OCI-LY3 (cell line): ENCODE measurements around the gene AKT3.

Experiments used
- H2AFZ ChIP-seq: fragments of 200-600, 300-600 bp; shearing (Covaris generic); 2 replicates; pipeline ENCODE4 v1.6.0; 2014; ENCODE audit warnings: antibody characterized with exemption, low read depth, low read length
- H3K27ac ChIP-seq: fragments of 200-600, 300-600 bp; sonication (generic); 2 replicates; pipeline ENCODE4 v1.5.1; 2014; ENCODE audit warnings: mild to moderate bottlenecking, low read length, moderate library complexity, mixed read lengths
- H3K27me3 ChIP-seq: fragments of 200-600, 300-600 bp; sonication (generic); 2 replicates; pipeline ENCODE4 v1.6.1; 2014; ENCODE audit warnings: low read depth, low read length, mixed read lengths
- H3K36me3 ChIP-seq: fragments of 200-600, 300-600 bp; sonication (generic); replicated peaks from 2 replicates; pipeline ENCODE3; 2014; ENCODE audit warnings: low read depth, low read length, mixed read lengths
- H3K4me1 ChIP-seq: fragments of 300-600, 200-600 bp; sonication (generic); 2 replicates; pipeline ENCODE4 v1.6.1; 2014; ENCODE audit warnings: low read length, mixed read lengths
- H3K4me2 ChIP-seq: fragments of 200-600, 300-600 bp; sonication (generic); 2 replicates; pipeline ENCODE4 v1.6.1; 2014; ENCODE audit warnings: low read length, mixed read lengths
- H3K4me3 ChIP-seq: fragments of 300-600, 200-600 bp; sonication (generic); 2 replicates; pipeline ENCODE4 v1.5.1; 2014; ENCODE audit warnings: antibody characterized with exemption, mild to moderate bottlenecking, low read length, moderate library complexity
- H3K79me2 ChIP-seq: fragments of 300-600, 200-600 bp; shearing (Covaris generic); 2 replicates; pipeline ENCODE4 v1.6.1; 2014; ENCODE audit warnings: mild to moderate bottlenecking, low read length, mixed read lengths
- H3K9ac ChIP-seq: fragments of 300-600, 200-600 bp; shearing (Covaris generic); 2 replicates; pipeline ENCODE4 v1.6.0; 2014; ENCODE audit warnings: mild to moderate bottlenecking, low read length, moderate library complexity
- H3K9me3 ChIP-seq: fragments of 200-600, 300-600 bp; shearing (Covaris generic); 2 replicates; pipeline ENCODE4 v1.6.1; 2014; ENCODE audit warnings: low read length, mixed read lengths; ENCODE audit not compliant: insufficient read depth
- H4K20me1 ChIP-seq: fragments of 200-600, 300-600 bp; sonication (generic); 2 replicates; pipeline ENCODE4 v1.6.1; 2016; ENCODE audit warnings: low read length, mixed read lengths; ENCODE audit not compliant: insufficient read depth
- EZH2phosphoT487 ChIP-seq: fragments of 200-600 bp; shearing (Covaris generic); IDR thresholded peaks from 2 replicates; pipeline ENCODE4 v1.6.1; 2018; ENCODE audit warnings: antibody characterized with exemption, mixed run types, low read depth
- TF ChIP-seq, protein P1 (sequence below): fragments of 200-600, 300-600 bp; sonication (generic); IDR thresholded peaks from 2 replicates; pipeline ENCODE4 v1.5.1; 2014; ENCODE audit warnings: antibody characterized with exemption, low read length, low read depth

Gene AKT3

DNA sequence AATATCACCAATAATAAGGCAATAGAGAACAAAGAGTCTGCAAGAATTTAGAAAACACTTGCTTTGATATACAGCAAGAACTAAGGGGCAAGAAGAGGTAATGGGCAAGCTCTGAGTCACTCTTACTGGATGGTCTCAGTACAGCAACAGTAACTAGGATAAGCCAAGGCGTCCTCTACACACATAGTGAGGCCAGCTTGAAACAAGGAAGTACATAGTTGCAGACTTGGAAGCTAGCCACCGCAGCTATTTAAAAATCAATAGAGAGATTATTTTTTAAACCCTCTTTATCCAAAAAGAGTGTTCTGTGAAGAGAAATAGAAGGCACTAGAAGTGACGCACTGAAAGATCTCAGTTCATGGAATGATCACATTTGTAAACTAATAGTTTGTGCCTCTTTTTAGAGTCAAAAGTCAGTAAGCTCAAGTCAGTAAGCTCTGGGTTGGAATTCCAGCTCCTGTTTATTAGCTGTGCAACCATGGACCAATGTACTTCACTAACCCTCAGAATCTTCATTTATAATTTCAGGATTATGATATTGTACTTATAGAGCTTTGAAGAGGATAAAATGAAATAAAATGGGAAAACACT lies 118.6 kb downstream of the AKT3 start:
- no peak overlapping the region for H3K27ac ChIP-seq
- H3K4me1 ChIP-seq = peaks cover 25% of the 10 kb centered on the region
- H3K4me3 ChIP-seq = no peak overlapping the region
- no peaks in the 10 kb centered on the region for H3K27me3 ChIP-seq
- TF ChIP-seq EZH2phosphoT487 = no peak
- TF ChIP-seq, protein P1, sequence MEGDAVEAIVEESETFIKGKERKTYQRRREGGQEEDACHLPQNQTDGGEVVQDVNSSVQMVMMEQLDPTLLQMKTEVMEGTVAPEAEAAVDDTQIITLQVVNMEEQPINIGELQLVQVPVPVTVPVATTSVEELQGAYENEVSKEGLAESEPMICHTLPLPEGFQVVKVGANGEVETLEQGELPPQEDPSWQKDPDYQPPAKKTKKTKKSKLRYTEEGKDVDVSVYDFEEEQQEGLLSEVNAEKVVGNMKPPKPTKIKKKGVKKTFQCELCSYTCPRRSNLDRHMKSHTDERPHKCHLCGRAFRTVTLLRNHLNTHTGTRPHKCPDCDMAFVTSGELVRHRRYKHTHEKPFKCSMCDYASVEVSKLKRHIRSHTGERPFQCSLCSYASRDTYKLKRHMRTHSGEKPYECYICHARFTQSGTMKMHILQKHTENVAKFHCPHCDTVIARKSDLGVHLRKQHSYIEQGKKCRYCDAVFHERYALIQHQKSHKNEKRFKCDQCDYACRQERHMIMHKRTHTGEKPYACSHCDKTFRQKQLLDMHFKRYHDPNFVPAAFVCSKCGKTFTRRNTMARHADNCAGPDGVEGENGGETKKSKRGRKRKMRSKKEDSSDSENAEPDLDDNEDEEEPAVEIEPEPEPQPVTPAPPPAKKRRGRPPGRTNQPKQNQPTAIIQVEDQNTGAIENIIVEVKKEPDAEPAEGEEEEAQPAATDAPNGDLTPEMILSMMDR = no peak
- no peak overlapping the region for H3K9ac ChIP-seq
- H2AFZ ChIP-seq = no peak overlapping the region
- H3K36me3 ChIP-seq = peaks cover 6% of the 10 kb centered on the region
- H3K79me2 ChIP-seq = peaks cover 6% of the 10 kb centered on the region; the same call in 1 of the 2 replicates
- peaks cover 20% of the 10 kb centered on the region for H4K20me1 ChIP-seq
- H3K9me3 ChIP-seq = no peaks in the 10 kb centered on the region
- H3K4me2 ChIP-seq = no peak overlapping the region

DNA sequence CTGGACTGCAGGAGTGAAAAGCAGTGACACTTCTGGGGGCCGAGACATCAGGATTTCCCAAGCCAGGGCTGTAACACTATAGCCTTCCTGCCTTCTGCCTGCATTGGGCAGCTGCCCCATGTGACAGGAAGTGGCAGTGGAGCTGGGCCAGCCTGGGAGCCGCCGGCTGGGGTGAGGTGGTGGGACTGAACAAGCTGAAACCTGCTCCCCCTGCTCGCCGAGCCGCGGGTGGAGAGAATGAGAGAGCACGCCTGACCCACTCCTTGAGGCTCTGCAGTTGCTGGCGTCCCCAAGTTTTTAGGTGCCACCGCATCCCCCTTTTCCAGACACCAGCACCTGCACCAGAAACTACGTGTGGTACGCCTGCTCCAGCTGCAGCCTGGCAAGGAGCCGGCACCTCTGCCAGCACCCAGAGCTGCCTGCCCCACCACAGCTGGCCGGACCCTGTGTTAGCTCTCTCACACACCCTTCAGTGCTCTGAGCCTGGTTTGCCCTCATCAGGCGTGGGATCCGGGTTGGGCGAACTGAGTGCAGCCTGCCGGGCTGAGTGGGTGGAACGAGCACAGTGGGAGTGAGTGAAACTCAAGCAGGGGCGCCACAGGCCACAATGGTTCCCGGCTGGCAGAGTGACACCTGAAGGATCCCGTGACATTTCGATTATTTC lies 119.4 kb downstream of the AKT3 start:
- Histone ChIP-seq H4K20me1 (peaks cover 20% of the 10 kb centered on the region), H3K9ac (no peak overlapping the region), H3K4me2 (no peak overlapping the region), H2AFZ (no peak overlapping the region), H3K36me3 (peaks cover 6% of the 10 kb centered on the region), H3K79me2 (peaks cover 6% of the 10 kb centered on the region; the same call in 1 of the 2 replicates), H3K27ac (no peak overlapping the region), H3K4me3 (no peak overlapping the region), H3K27me3 (no peaks in the 10 kb centered on the region), H3K9me3 (no peaks in the 10 kb centered on the region), H3K4me1 (peaks cover 25% of the 10 kb centered on the region)
- TF ChIP-seq EZH2phosphoT487 = no peak
- TF ChIP-seq, protein P1 = no peak

- H3K4me3 ChIP-seq = no peak overlapping the region
- peaks cover 6% of the 10 kb centered on the region; the same call in 1 of the 2 replicates for H3K79me2 ChIP-seq
Measured at GRCh38 chr1:243729956-243730355, 120.1 kb downstream of the AKT3 start.

More at GRCh38 chr1:243729956-243730355, 120.1 kb downstream of the AKT3 start:
- H3K36me3 ChIP-seq = peaks cover 6% of the 10 kb centered on the region
- H3K4me1 ChIP-seq = peaks cover 27% of the 10 kb centered on the region
- no peak overlapping the region for H3K27ac ChIP-seq
- H4K20me1 ChIP-seq = peaks cover 20% of the 10 kb centered on the region
- no peak overlapping the region for H3K9ac ChIP-seq
- H3K9me3 ChIP-seq = no peaks in the 10 kb centered on the region
- H3K27me3 ChIP-seq = no peaks in the 10 kb centered on the region
- TF ChIP-seq, protein P1 = no peak
- TF ChIP-seq EZH2phosphoT487 = no peak
- H2AFZ ChIP-seq = no peak overlapping the region
- H3K4me2 ChIP-seq = no peak overlapping the region
